ENCODE data around the gene PDE3A.

The PDE3A gene

DNA sequence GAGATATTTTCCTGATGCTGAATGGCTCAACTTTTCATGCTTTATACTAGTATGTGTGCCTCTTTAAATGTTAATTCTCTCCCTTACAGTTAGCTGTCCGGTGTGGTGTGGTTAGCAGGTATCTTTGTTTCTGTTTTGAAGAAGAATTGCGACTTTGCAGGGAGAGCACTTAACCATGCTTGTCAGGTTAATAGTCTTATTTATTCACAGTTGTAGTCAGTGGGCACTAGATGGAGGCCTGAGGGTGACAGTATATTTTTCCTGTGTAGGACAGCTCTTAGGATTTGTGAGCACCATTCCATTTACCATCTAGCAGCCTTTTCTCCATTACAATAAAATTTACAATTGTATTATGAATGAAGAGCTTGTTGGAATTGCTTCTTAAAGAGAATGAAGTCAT lies 34.9 kb downstream of the PDE3A start:
- Histone ChIP-seq H3K4me3 (ENCODE audit: severe bottlenecking) (no peak overlapping the region), H3K36me3 (ENCODE audit: low read depth) (no peaks in the 10 kb centered on the region), H3K4me1 (ENCODE audit: insufficient read depth, poor library complexity, severe bottlenecking) (no peaks in the 10 kb centered on the region), H3K9me3 (ENCODE audit: severe bottlenecking) (no peaks in the 10 kb centered on the region), H3K27me3 (ENCODE audit: insufficient read depth, poor library complexity, severe bottlenecking) (no peaks in the 10 kb centered on the region), H3K27ac (ENCODE audit: poor library complexity, severe bottlenecking) (no peak overlapping the region)
- TF ChIP-seq CTCF (IDR thresholded peaks at IDR 0.05; ENCODE audit: poor library complexity, severe bottlenecking), result no peak
- ATAC-seq (ENCODE audit: low read depth) (no peak), DNase-seq (ENCODE audit: low spot score) (no peak)

- DNase-seq (ENCODE audit: low spot score) (peak; percentile 30), ATAC-seq (ENCODE audit: low read depth) (no peak)
- Histone ChIP-seq H3K9me3 (ENCODE audit: severe bottlenecking) (no peaks in the 10 kb centered on the region), H3K27me3 (ENCODE audit: insufficient read depth, poor library complexity, severe bottlenecking) (no peaks in the 10 kb centered on the region), H3K27ac (ENCODE audit: poor library complexity, severe bottlenecking) (no peak overlapping the region), H3K4me1 (ENCODE audit: insufficient read depth, poor library complexity, severe bottlenecking) (no peaks in the 10 kb centered on the region), H3K4me3 (ENCODE audit: severe bottlenecking) (no peak overlapping the region), H3K36me3 (ENCODE audit: low read depth) (no peaks in the 10 kb centered on the region)
- TF ChIP-seq CTCF (IDR thresholded peaks at IDR 0.05; ENCODE audit: poor library complexity, severe bottlenecking), result no peak
Observed at GRCh38 chr12:20404576-20405346, 36.4 kb downstream of the PDE3A start.

GRCh38 chr12:20409607-20410377 lies 41.5 kb downstream of the PDE3A start:
- Histone ChIP-seq H3K4me3 (ENCODE audit: severe bottlenecking) (no peak overlapping the region), H3K27ac (ENCODE audit: poor library complexity, severe bottlenecking) (no peak overlapping the region), H3K27me3 (ENCODE audit: insufficient read depth, poor library complexity, severe bottlenecking) (no peaks in the 10 kb centered on the region), H3K9me3 (ENCODE audit: severe bottlenecking) (no peaks in the 10 kb centered on the region), H3K4me1 (ENCODE audit: insufficient read depth, poor library complexity, severe bottlenecking) (no peaks in the 10 kb centered on the region), H3K36me3 (ENCODE audit: low read depth) (no peaks in the 10 kb centered on the region)
- TF ChIP-seq CTCF (IDR thresholded peaks at IDR 0.05; ENCODE audit: poor library complexity, severe bottlenecking), result no peak
- no peak for DNase-seq (ENCODE audit: low spot score)
- no peak for ATAC-seq (ENCODE audit: low read depth)

DNA sequence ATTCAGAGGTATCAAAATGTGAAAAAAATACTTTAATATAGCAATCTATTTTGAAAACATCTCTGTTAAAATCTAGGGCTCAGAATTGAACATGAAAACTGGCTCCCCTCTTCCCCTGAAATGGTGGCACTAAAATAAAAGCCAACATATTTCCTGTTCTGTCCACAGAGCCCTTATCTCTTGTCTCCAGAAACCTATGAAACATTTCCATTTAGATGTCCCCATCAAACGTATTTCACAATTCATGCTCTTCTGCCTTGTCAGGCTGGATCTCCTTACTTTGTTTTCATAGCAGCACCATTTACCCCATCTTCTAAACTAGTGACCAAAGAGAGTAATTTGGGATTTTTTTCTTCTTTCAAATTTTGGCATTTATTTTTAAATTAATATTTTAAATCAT lies 42.4 kb downstream of the PDE3A start:
- Histone ChIP-seq H3K4me3 (ENCODE audit: severe bottlenecking) (no peak overlapping the region), H3K27me3 (ENCODE audit: insufficient read depth, poor library complexity, severe bottlenecking) (no peaks in the 10 kb centered on the region), H3K36me3 (ENCODE audit: low read depth) (no peaks in the 10 kb centered on the region), H3K9me3 (ENCODE audit: severe bottlenecking) (no peaks in the 10 kb centered on the region), H3K27ac (ENCODE audit: poor library complexity, severe bottlenecking) (no peak overlapping the region), H3K4me1 (ENCODE audit: insufficient read depth, poor library complexity, severe bottlenecking) (no peaks in the 10 kb centered on the region)
- DNase-seq (ENCODE audit: low spot score), result no peak
- no peak for TF ChIP-seq CTCF (IDR thresholded peaks at IDR 0.05; ENCODE audit: poor library complexity, severe bottlenecking)
- ATAC-seq (ENCODE audit: low read depth), result no peak

DNA sequence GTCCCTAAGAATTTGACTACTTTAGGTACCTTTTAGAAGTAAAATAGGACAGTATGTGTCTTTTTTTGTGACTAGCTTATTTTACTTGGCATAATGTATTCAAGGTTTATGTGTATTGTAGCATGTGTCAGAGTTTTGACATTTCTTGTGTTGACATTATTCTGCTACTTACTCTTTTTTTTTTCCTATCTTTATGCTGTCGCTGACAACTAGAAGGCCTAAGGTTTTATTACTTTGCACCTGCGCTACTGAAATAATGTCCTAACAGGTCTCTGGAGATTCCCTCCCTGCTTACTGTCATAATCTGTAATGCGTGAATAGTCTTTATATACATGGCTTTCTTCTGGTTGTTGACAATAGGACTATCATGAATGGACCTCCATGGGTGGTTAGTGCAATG lies 43.0 kb downstream of the PDE3A start:
- H3K4me3 ChIP-seq (ENCODE audit: severe bottlenecking), result no peak overlapping the region
- no peaks in the 10 kb centered on the region for H3K4me1 ChIP-seq (ENCODE audit: insufficient read depth, poor library complexity, severe bottlenecking)
- no peaks in the 10 kb centered on the region for H3K36me3 ChIP-seq (ENCODE audit: low read depth)
- DNase-seq (ENCODE audit: low spot score) (no peak), ATAC-seq (ENCODE audit: low read depth) (no peak)
- no peaks in the 10 kb centered on the region for H3K27me3 ChIP-seq (ENCODE audit: insufficient read depth, poor library complexity, severe bottlenecking)
- H3K9me3 ChIP-seq (ENCODE audit: severe bottlenecking), result no peaks in the 10 kb centered on the region
- no peak overlapping the region for H3K27ac ChIP-seq (ENCODE audit: poor library complexity, severe bottlenecking)
- no peak for TF ChIP-seq CTCF (IDR thresholded peaks at IDR 0.05; ENCODE audit: poor library complexity, severe bottlenecking)
